Measurements from ENCODE around the gene CBX7.
A peak's percentile ranks its signal among the peaks of the same experiment; 100 is the strongest.

The CBX7 gene

DNA sequence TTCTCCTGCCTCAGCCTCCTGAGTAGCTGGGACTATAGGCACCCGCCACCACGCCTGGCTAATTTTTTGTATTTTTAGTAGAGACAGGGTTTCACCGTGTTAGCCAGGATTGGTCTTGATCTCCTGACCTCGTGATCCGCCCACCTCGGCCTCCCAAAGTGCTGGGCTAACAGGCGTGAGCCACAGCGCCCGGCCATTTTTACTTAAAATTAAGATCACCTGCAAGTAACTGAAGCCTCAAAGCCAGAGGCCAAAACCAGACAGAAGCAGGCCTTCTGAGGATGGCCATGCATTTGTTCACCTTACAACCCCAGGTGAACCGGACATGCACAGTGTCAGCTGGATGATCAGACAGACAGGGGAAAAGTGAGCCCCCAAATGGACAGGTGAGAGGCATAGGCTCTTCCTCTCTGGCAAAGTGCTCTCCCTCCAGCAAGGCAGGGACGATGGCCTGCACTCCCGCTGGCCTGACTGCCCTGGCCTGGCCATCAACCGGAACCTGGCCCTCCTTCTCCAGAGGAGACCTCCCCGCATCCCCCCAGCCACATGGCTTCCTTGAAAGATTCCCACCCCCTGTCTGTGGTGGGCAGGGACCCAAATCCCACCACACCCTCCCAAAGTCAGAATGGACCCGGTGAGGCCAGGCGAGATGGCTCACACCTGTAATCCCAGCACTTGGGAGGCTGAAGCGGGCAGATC lies 29.6 kb downstream of the CBX7 start:
- DNase-seq, result no peak

DNA sequence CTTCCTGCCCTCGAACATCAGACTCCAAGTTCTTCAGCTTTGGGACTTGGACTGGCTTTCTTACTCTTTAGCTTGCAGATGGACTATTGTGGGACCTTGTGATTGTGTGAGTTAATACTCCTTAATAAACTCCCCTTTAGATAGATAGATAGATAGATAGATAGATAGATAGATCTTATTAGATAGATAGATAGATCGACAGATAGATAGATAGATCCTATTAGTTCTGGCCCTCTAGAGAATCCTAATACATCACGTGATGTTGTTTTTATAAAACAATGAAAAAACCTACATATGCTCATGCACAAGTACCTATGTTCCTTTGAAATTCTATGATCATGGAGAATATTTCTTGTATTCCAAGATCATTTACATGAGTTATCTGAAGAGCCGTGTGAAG lies 31.5 kb downstream of the CBX7 start:
- DNase-seq, result no peak

DNA sequence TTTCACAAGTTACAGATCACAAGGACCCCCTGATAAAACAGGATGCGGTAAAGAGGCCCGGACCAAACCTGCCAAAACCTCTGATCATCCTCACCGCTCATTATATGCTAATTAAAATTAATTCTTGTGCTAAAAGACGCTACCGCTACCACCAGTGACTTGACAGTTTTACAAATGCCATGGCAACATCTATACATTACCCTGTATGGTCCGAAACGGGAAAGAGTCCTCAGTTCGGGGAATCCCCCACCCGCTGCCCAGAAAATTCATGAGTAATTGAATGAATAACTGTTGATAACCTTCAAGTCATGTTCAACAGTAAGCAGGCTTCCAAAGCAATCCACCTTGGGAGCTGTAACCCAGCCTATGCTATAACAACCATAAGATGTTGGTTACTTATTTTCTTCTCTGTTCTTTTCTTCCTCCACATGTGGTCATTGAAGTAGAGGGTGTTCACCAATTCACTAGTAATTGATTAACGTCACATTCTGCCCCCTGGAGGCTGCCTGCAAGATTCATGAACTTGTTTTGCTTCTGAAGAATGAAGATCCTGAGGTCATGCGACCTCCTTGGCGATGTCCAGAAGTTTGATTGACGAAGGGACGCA lies 34.8 kb downstream of the CBX7 start:
- DNase-seq, result peak; percentile 48

DNA sequence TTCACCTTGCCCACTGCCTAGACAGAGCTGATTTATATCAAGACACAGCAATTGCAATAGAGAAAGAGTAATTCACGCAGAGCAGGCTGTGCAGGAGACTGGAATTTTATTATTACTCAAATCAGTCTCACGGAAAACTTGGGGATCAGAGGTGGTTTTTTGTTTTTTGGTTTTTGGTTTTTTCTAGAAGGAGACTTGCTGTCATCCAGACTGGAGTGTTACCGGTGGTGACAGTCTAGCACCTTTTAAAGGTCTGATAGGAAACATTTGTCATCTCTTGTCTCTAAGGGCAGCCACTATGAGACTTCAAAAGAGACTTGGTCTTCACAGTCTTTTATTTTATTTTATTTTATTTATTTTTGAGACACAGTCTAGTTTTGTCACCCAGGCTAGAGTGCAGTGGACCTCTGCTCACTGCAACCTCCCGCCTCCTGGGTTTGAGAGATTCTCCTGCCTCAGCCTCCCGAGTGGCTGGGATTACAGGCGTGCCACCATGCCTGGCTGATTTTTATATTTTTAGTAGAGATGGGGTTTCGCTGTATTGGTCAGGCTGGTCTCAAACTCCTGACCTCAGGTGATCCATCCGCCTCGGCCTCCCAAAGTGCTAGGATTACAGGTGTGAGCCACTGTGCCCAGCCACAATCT lies 36.4 kb downstream of the CBX7 start:
- DNase-seq, result no peak

DNA sequence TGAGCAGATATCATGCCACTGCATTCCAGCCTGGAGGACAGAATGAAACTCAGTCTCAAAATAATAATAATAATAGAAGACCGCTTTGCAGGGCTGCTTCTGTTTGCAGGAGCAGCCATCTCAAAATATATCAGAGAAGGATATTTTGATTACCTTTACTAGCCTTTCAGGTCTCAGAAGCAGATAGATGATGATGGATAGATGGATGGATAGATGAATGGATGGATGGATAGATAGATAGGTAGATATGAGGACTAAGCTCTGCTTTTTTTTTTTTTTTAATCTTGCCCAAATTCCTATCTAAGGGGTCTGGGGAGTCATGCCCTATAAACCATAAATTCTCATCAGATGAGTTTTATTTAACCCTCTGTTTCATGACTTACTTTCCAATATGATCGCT lies 36.9 kb downstream of the CBX7 start:
- no peak for DNase-seq

DNA sequence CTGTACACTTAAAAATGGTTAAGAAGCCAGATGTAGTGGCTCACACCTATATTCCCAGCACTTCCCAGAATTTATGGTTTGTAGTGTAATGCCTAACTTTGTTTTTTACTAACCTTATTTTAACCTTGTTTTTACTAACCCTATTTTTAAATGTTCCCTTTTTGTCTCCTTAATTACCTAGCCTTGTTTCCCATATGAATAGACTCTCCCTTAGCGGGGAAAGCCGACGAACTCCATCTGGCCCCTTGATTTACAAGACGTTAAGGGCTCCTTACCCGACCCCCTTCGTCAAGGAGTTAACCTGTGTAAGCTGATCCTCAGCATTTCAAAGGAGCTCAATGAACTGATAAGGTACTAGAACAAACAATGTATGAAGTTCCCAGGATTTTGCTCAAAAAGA lies 38.4 kb downstream of the CBX7 start:
- no peak for DNase-seq

DNA sequence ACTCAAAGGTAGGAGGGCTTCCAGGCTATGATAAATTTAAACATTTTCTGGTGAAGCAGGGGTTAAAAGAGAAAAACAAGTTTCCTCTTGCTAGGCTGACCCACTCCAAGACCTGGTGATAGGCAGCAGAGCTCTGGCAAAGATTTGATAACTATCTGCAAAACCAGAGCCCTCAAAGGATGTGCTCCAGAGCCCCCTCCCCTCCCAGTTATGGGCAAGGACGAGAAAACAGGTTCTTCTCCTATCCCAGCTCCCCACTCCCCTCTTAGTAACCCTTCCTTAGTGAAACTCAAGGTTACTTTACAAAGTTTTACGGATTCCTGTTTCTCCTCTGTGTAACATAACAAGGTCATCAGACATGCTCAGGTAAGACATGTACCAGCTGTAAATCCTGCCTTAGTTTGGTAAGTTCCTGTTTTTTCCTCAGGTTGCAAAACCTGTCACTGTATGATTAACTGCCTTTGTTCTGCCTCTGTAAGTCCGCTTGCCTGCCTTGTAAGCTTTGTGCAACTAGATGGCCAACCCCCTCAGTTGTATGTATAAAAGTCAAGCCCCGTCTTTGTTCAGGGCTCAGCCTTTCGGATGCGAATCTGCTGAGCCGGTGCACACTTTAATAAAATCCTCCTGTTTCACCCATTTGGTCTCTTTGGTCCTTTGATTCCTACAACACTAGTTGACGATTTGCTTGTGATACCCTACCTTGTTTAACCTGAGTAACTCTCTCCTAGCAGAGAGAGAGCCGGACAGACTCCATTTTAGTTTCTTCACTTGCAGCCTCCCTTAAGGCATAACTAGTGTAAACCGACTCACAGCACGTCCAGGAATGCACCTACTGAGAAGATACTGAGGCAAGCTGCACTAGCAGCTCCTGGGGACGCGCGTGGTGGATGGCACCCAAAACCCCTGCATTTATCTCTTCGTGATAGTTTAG lies 41.6 kb downstream of the CBX7 start:
- DNase-seq, result no peak

DNA sequence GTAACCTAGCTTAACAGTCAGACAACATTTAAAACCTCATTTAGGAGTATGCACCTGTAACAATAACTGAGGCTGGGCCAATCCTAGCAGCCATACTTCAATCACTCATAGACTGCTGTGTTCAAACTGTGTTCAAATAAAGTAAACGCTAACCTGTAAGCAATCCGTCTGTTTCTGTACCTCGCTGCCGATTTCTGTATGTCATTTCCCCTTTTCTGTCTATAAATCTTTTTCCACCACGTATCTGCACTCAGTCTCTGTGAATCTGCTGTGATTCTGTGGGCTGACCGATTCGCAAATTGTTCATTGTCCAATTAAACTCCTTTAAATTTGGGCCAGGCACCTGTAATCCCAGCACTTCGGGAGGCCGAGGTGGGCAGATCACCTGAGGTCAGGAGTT lies 43.1 kb downstream of the CBX7 start:
- DNase-seq, result no peak

DNA sequence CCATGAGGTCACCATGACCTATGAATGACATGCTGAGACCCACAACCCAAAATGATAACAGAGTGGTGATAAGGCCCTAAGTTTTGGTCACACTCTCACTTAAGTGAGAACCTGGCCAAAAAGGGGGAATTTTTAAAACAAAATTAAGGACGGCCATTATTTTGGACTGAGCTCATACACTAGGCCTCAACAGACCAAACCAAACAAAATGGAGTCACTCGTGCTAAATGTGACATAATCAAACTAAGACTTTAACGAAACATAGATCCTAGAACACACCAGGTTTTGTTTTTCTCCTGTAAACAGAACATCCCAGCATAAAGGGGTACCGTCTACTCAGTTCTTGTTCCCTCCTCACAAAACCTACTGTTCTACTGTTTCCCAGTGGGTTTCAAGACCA lies 44.0 kb downstream of the CBX7 start:
- no peak for DNase-seq

DNA sequence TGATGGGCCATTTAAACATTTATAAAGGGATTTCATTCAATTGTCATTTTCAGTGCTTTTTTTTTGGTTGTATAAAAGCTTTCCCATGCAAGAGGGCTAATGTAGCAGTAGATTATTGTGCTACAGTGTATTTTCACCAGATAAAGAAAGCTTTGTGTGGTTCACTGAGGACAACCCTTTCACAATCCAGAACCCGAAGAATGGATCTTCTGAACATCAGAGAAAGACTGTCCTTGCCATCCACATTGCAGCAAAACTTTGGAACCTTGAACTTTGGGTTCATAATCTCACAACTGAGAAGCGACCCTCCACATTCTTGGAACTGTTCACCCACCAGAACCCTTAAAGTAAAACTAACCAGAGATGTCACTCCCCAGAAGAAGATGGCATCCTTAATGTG lies 46.2 kb downstream of the CBX7 start:
- DNase-seq, result no peak

DNA sequence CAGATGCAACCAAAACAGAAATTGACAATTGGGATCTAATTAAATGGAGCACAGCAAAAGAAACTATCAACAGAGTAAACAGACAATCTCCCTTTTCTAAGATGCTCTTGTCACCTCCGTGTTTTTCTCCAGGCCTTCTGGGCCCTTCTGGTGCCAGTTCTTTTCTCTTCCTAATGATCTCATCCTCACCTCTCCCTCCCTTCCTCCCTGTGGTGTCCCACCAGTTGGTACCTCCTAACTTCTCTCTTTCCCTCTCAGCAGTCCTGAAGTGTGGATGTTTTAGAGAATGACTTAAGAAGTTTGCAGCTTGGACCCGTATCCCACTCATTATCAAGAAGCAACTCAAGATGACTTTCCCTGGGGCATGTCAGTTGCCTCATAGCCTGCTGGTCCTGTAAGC lies 49.0 kb downstream of the CBX7 start:
- no peak for DNase-seq

DNA sequence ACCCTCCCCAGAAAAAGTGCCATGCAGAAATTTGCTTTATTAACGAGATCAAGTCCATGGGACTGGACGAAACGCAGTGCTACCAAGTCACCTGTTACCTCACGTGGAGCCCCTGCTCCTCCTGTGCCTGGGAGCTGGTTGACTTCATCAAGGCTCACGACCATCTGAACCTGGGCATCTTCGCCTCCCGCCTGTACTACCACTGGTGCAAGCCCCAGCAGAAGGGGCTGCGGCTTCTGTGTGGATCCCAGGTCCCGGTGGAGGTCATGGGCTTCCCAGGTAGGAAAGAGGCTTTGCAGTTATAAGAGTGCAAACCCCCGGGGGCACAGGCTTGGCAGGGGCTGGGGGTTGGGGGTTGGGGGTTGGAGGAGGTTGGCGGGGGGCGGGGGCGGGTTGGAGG lies 51.3 kb downstream of the CBX7 start:
- DNase-seq, result no peak

DNA sequence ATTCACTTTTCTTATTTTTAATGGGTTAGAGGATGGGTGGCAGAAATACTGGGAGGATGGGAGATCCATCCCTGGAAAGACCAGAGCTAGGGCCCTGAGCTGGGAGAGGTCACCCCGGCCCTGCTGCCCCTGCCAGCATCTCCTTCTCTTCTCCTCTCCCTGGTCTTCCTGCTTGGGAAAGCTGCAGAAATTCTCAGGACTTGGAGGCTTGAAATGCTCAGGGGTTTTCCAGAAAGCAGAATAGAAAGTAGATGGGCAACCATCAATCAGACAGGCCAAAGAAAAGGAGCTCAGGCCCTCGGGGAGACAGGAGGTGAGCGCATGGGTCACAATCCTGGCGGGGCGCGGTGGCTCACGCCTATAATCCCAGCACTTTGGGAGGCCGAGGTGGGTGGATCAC lies 53.9 kb downstream of the CBX7 start:
- DNase-seq, result no peak

DNA sequence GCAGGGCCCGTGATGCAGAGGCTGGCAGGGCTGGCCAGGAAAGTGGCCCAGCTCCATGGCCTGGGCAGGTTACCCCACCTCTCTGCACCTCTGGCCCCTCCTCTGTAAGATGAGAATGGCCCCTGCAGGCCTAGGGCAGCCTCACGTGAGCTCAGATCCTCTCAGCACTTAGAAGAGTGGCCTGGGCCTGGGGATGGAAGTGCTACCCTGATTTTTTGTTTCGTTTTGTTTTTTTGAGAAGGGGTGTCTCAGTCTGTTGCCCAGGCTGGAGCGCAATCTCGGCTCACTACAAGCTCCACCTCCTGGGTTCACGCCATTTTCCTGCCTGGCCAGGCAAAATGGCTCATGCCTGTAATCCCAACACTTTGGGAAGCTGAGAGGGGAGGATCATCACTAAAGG lies 54.5 kb downstream of the CBX7 start:
- DNase-seq, result no peak

DNA sequence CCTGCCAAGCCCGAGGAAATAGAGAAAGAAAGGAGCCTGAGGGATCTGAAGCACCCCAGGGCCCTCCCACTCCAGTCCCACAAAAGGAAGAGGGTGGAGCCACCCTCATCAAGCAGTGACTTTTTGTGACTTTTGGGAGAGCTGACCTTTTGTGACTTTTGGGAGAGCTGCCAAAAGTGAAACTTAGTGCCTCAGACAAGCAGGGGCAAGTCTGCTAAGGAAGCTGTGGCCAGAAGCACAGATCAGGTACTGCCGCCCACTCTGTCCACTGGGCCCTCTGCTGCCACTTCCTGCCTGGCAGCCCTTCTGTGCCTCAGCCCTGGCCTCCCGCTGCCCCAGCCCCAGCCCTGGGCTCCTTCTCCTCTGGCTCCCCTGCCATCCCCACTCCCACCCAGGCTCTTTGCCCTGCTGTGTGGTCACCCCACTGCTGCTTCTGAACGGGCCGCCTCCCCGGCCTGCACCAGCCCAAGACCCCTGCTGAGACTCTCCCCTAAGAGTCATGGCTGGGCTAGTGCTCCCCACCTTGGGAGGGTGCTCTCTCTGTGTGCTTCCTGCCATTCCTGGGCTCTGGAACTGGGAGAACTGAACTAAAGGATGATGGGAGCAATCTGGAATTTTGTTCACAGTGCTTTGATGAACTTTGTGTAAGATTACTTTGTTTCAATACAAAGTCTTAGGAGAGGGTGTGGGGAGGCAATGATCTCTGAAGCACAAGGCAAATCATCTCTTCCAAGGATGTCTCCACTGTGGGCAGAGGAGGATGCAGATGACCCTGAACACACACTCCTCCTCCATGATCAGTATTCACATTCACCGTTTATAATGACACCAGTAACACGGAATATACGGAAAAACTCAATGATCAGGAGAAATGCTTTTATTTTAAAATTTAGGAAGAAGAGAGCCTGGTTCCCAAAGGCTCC lies 55.1 kb downstream of the CBX7 start, which contains the start of gene APOBEC3H:
Gene APOBEC3H, plus strand, starts transcription at position 147 of the 923 bp plus-strand sequence. CDS start 3,035 bp downstream, outside the sequence.
- no peak for DNase-seq

DNA sequence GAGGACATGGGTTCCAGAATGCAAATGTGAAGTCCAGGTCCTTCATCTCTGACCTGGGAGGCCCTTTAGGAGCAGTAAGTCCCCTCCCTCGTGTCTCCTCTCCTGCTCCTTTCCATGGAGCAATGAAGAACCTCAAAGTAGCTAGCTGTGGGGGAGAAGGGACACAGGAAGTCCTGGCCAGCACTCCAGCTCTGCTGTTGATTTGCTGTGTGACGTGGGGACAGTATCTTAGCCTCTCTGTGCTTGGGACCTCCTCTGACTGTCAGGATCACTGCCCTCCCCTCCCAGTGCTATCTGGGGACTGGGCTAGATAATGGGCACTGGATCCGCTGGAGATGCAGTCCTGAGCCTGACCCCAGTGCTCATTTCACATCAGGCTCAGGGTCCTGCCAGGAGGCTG lies 56.5 kb downstream of the CBX7 start:
- no peak for DNase-seq

DNA sequence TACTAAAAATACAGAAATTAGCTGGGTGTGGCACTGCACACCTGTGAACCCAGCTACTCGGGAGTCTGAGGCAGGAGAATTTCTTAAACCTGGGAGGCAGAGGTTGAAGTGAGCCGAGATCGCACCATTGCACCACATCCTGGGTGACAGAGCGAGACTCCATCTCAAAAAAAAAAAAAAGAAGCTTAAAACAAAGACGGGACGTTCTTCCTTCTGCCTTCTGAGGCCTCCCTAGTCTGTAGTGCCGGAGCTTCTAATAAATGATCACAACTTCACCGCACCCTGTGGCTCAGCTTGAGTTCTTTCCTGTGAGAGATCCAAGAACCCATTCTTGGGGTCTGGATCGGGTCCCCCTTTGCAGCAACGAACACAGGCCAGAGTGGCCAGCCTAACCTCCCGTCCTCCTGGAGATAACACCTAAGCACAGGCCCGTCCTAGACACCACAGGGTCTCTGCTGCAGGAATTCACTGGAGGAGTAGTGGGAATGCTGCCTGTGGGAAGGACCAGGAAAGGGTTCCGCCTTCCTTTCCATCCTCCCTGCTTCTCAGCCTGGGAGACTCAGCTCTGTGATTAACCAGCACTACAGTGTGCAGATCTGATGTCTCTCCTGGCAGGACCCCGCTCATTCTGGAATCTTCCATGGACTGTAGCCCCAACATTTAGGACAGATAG lies 57.6 kb downstream of the CBX7 start:
- no peak for DNase-seq

DNA sequence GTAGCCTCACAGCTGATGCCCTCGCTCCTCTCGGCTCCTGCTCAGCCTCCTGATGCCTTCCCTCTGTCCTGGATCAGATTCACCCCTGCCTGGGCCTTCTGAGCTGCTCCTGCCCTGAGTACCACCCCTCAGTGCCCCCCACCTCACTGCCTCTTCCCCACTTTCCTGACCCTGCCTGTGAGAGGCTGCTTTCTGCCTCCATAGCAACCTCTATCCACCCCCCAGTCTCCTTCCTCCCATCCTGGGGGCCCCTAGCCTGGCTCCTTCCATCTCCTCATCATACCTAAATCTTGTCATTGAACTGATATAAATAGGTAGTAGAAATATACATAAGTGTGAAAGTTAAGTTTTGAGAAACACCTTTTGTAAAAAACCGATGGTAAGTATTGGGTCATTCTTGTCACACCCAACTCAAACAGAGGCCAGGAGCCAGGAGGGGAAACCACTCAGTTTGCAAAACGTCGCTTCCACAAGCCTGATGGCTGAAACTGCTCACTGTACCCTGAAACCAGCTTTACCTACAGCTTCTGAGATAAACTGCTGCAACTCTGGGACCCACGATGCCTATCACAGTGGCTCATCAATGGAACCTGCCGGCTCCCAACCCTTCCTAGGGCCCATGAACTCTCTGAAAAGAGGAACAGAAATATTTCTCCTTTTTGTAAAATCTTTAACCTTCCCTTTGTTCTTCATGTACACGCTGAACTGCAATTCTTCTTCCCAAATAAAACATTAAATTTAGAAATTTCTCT lies 60.2 kb downstream of the CBX7 start:
- DNase-seq, result no peak

DNA sequence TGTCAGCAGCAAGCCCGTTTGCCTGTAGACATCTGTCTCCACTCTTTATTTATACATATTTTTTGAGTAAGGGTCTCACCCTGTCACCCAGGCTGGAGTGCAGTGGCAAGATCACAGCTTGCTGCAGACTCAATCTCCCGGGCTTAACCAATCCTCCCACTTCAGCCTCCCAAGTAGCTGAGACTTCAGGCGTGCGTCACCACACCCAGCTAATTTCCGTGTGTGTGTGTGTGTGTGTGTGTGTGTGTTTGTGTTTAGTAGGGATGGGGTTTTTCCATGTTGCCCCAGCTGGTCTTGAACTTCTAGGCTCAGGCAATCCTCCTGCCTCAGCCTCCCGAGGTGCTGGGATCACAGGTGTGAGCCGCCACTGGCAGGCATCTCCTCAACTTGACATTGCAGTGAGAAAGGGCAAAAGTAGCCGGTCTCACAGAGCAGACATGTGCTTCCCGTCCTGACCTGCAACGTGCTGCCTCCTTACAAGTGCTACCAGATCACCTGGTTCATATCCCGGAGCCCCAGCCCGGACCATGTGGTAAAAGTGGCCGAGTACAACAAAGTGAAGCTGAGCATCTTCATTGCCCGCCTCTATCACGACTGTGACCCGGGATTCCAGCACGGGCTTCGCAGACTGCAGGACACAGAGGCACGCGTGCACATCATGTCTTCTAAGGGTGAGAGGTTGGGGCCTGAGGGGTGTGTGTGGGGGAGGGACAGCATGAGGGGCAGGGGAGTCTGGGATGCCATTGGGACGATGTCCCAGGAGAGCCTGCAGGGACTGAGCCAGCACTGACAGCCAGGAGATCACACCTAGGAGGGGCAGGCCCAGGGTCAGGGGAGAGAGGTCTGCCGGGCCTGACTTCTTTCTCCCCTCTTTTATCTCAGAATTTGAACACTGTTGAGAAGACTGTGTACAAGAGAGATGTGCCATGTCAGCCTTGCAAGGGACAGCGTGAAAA lies 61.1 kb downstream of the CBX7 start:
- DNase-seq, result no peak
